ENCODE results near the gene TRABD.
A peak's percentile ranks its signal among the peaks of the same experiment; 100 is the strongest.

TRABD gene

GRCh38 chr22:50246242-50247175 is 60.8 kb downstream of the TRABD start:
- no peak for DNase-seq

- peak; percentile 38 for DNase-seq
Measured at GRCh38 chr22:50247748-50248147, 62.0 kb downstream of the TRABD start.

GRCh38 chr22:50248196-50249081 is 62.7 kb downstream of the TRABD start:
- DNase-seq: no peak

Measured in stimulated activated naive CD4-positive, alpha-beta T cell treated with Interleukin-2 at 50 U/mL for 16 hours (primary cell).